ENCODE results near the gene FOXJ1.

The FOXJ1 gene

DNA sequence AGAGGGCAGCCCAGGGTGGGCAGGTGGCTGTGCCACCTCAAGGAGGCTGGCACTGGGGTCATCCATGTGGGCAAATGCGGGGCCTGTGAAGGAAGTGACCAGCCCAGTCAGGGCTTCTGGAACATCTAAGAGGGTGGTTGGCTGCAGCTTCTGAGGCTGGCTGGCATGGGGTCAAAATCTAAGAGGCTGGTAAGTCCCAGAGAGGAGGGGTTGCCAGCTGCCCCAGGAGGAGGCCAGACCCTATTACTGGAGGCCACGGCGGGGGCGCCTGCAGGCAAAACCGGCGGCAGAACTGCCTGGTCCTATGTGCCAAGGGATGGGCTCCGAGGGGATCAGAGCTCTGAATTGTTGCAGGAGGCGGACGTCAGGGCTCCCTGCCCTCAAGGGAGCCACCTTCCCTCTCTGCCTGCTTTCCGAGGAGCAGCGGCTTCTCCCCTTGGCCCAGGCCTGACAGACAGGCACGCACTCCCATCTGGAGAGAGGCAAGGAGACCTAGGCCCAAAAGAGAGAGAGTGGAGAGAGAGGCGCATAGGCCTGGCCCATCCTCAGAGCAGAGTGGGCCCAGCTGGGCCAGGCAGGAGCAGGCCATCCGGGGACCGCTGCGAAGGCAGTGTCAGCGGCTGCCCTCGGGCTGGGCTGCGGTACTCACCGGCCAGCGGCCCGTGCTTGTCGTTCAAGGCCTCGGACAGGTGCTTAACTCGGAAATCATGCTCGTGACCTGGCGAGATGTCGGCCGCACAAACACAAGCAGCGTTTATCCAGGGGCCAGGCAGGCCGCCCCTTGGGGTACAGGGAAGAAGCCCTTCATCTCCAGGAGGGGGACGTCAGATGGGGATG, 51.1 kb downstream of the FOXJ1 start:
- DNase-seq = no peak

GRCh38 chr17:76088868-76089576, 52.0 kb downstream of the FOXJ1 start:
- no peak for DNase-seq

GRCh38 chr17:76088041-76088867, 52.8 kb downstream of the FOXJ1 start:
- DNase-seq = no peak

- no peak for DNase-seq
Observed at GRCh38 chr17:76087531-76087930, 53.5 kb downstream of the FOXJ1 start.

DNA sequence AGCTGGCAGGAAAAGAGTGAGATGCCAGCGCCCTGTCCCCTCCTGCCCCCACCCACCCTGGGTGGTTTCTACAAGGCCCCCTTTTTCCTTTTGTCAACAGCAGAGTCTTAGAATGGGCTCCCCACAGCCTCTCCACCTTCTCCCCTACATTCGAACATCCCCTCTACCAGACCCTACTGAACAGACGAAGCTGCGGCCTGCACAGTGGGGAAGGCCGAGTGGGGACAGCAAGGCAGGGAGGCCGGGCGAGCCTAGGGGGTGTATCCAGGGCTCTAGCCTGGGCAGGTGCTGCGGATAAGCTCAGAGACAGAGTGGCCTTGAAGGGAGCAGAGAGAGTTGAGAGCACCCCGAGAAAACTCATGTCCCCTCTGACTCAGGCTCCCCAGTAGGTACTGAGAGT, 54.7 kb downstream of the FOXJ1 start:
- no peak for DNase-seq
